Fibroblast of lung (primary cell): ENCODE results near the gene PLXNA4. TPM values are rescaled to one million over a fixed set of nuclear protein-coding genes. Genes with fewer than 3 reads are reported as not detected.
A peak's percentile ranks its signal among the peaks of the same experiment; 100 is the strongest.

Experiments
- DNase-seq, 2 donors: peaks; one replicate each; pipeline versions ENCODE4 v3.0.0 to v3.0.0-alpha.2; 2010; ENCODE audit warnings: low read depth in 2 of 2
- H2AFZ ChIP-seq: 2 replicates; pipeline ENCODE4 v1.5.1; 2012; ENCODE audit warnings: low read length, control low read depth, inconsistent platforms
- H3K27ac ChIP-seq: 2 replicates; pipeline ENCODE4 v1.5.1; 2011; ENCODE audit warnings: low read length, control low read depth; ENCODE audit not compliant: insufficient read depth
- H3K27me3 ChIP-seq: 2 replicates; pipeline ENCODE4 v1.5.1; 2011; ENCODE audit warnings: mild to moderate bottlenecking, low read length; ENCODE audit not compliant: control insufficient read depth, insufficient read depth
- H3K36me3 ChIP-seq: 2 replicates; pipeline ENCODE4 v1.5.1; 2011; ENCODE audit warnings: low read length; ENCODE audit not compliant: control insufficient read depth, insufficient read depth
- H3K4me1 ChIP-seq: 2 replicates; pipeline ENCODE4 v1.5.1; 2011; ENCODE audit warnings: low read length; ENCODE audit not compliant: control insufficient read depth, insufficient read depth; ENCODE audit errors: extremely low read depth
- H3K4me2 ChIP-seq: 2 replicates; pipeline ENCODE4 v1.5.1; 2011; ENCODE audit warnings: low read length, control low read depth; ENCODE audit not compliant: insufficient read depth; ENCODE audit errors: extremely low read depth
- H3K4me3 ChIP-seq, 4 experiments: fragments of 200-600 bp in 1 of 4; sonication (generic) in 1 of 4; replicated peaks in 1 of 4; 2 replicates each; pipeline ENCODE4 v1.5.1; 2011 to 2016; ENCODE audit warnings: low read length in 4 of 4, low read depth in 3 of 4, mild to moderate bottlenecking in 3 of 4, control low read depth in 2 of 4, inconsistent platforms in 1 of 4, mixed read lengths in 1 of 4; ENCODE audit not compliant: insufficient read depth in 1 of 4; ENCODE audit errors: control extremely low read depth in 1 of 4
- H3K79me2 ChIP-seq: 2 replicates; pipeline ENCODE4 v1.5.1; 2012; ENCODE audit warnings: mild to moderate bottlenecking, low read length, inconsistent platforms; ENCODE audit not compliant: control insufficient read depth, insufficient read depth
- H3K9ac ChIP-seq: 2 replicates; pipeline ENCODE4 v1.5.1; 2011; ENCODE audit warnings: mild to moderate bottlenecking, low read length, control low read depth; ENCODE audit not compliant: insufficient read depth
- H3K9me3 ChIP-seq: 2 replicates; pipeline ENCODE4 v1.5.1; 2012; ENCODE audit warnings: low read depth, low read length; ENCODE audit not compliant: control insufficient read depth, insufficient read depth
- H4K20me1 ChIP-seq: 2 replicates; pipeline ENCODE4 v1.5.1; 2011; ENCODE audit warnings: low read length; ENCODE audit not compliant: control insufficient read depth, insufficient read depth; ENCODE audit errors: extremely low read depth
- EZH2 ChIP-seq: IDR thresholded peaks from 2 replicates; pipeline ENCODE4 v1.5.1; 2012; ENCODE audit warnings: low read length, control low read depth, mild to moderate bottlenecking; ENCODE audit errors: missing control alignments
- polyA plus RNA-seq, 2 donors: library from polyadenylated mRNA; depleted of rRNA in 1 of 2; stranded (reverse) in 1 of 2; unstranded in 1 of 2; fragments of >200 nt; gene quantifications; 2 replicates each; pipeline ENCODE4 v1.2.1, GENCODE V29; 2011 to 2012; ENCODE audit warnings: missing spikeins in 1 of 2
- total RNA-seq: library from RNA; depleted of rRNA; stranded (reverse); fragments of >200 nt; gene quantifications from 2 replicates; pipeline ENCODE4 v1.2.1, GENCODE V29; 2014
- TF ChIP-seq, protein P1 (sequence below), 2 donors: IDR thresholded peaks in 1 of 2; conservative IDR thresholded peaks in 1 of 2; 1 replicate in 1 of 2; 2 replicates in 1 of 2; pipeline ENCODE4 v1.5.1; 2011 to 2012; ENCODE audit warnings: low read length in 2 of 2, control low read depth in 1 of 2, inconsistent platforms in 1 of 2, low read depth in 1 of 2, mild to moderate bottlenecking in 1 of 2

PLXNA4 gene
- total and polyA plus RNA-seq, 2 donors (not counting 1 experiment from before 2014, with no cell fraction given): 1.2 to 1.5 TPM

DNA sequence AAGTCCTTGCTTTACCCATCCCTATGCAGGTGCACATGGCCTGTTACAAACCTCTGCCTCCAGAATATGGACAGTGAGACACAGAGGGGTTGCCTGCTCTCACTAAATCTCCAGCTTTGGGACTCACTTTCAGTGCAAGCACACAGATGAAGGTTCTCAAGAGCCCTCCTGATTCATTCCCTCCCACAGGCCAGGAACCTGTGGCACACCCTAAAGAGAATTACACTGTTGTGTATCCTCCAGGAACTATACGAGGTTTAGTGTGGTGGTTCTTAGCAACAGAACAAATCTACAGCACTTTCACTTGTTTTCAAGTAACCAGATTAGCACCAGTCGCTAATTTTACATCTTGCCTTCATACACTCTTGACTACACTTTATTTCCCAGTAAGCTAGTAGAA is 192.3 kb downstream of the PLXNA4 start:
- no peak overlapping the region for H3K4me3 ChIP-seq
- H3K4me1 ChIP-seq: no peaks in the 10 kb centered on the region
- H3K9me3 ChIP-seq: no peaks in the 10 kb centered on the region
- H3K27me3 ChIP-seq: no peaks in the 10 kb centered on the region
- TF ChIP-seq EZH2: no peak
- TF ChIP-seq, protein P1, sequence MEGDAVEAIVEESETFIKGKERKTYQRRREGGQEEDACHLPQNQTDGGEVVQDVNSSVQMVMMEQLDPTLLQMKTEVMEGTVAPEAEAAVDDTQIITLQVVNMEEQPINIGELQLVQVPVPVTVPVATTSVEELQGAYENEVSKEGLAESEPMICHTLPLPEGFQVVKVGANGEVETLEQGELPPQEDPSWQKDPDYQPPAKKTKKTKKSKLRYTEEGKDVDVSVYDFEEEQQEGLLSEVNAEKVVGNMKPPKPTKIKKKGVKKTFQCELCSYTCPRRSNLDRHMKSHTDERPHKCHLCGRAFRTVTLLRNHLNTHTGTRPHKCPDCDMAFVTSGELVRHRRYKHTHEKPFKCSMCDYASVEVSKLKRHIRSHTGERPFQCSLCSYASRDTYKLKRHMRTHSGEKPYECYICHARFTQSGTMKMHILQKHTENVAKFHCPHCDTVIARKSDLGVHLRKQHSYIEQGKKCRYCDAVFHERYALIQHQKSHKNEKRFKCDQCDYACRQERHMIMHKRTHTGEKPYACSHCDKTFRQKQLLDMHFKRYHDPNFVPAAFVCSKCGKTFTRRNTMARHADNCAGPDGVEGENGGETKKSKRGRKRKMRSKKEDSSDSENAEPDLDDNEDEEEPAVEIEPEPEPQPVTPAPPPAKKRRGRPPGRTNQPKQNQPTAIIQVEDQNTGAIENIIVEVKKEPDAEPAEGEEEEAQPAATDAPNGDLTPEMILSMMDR (conservative IDR thresholded peaks at IDR 0.05 in 1 of 2, IDR thresholded peaks at IDR 0.05 in 1 of 2; ENCODE audit: low read depth in 1 of 2, low read length in 2 of 2): no peak
- no peaks in the 10 kb centered on the region for H3K79me2 ChIP-seq
- no peak overlapping the region for H3K27ac ChIP-seq
- no peak overlapping the region for H3K9ac ChIP-seq
- H3K36me3 ChIP-seq: no peaks in the 10 kb centered on the region
- DNase-seq: no peak
- no peak overlapping the region for H3K4me2 ChIP-seq
- H2AFZ ChIP-seq: no peak overlapping the region
- no peaks in the 10 kb centered on the region for H4K20me1 ChIP-seq

DNA sequence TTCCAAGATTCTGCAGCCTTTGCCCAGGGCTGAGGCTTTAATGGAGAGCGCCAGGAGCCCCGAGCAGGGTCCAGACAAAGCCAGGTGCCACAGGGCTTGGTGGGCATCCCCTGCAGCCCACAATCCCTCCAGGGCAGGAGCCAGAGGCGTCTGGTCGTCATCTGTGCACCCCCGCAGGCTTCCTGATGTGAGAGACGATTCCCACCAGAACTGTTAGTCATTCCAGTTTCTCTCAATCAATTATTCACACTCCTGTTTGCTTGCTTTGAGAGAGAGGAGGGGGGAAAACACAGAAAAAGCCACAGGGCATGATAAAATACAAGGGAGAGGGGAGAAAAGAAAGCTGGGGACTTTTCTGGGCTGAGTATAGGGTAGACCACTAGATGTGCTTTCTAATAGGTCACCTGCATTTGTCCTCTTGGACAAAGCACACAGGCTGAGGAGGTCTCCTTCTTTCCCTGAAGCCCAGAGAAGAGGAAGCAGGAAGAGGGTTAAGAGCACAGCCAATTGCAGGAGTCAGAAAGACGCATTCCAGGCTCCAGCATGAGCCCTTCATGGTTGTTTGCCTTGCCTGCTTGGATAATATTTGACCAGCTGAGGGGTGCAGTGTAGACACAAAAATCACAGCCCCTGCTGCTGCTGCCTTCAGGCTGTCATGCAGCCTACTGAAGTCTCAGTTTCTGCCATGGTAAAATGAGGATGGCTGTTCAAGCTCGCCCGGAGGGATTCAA is 194.4 kb downstream of the PLXNA4 start:
- no peak overlapping the region for H3K4me2 ChIP-seq
- TF ChIP-seq, protein P1 (conservative IDR thresholded peaks at IDR 0.05 in 1 of 2, IDR thresholded peaks at IDR 0.05 in 1 of 2; ENCODE audit: low read depth in 1 of 2, low read length in 2 of 2): no peak
- no peak for TF ChIP-seq EZH2
- no peak overlapping the region for H2AFZ ChIP-seq
- H3K4me1 ChIP-seq: no peaks in the 10 kb centered on the region
- no peaks in the 10 kb centered on the region for H3K79me2 ChIP-seq
- no peaks in the 10 kb centered on the region for H3K27me3 ChIP-seq
- H3K4me3 ChIP-seq: no peak overlapping the region
- no peak overlapping the region for H3K27ac ChIP-seq
- H3K36me3 ChIP-seq: no peaks in the 10 kb centered on the region
- no peak overlapping the region for H3K9ac ChIP-seq
- no peaks in the 10 kb centered on the region for H4K20me1 ChIP-seq
- no peaks in the 10 kb centered on the region for H3K9me3 ChIP-seq
- peak in 1 of 2 donors; percentile 29 for DNase-seq

DNA sequence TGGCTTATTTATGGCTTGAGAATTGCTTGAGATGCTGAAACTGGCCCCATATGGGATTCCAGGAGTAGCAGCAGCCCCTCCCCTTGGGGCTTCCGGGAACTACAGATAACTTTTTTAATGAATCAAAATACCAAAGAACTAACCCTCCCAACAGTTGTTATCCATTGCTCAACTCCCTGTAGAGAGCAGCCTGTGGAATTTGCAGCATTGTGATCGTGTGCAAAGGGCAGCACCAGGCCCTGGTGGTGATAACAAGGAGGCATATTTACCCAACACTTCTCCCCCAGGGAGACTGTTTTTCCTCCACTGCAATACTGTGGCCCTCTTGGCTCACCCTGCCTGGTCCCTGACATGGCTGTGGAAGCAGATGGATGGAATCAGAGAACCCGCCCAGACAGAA is 196.2 kb downstream of the PLXNA4 start:
- H3K4me2 ChIP-seq: no peak overlapping the region
- no peaks in the 10 kb centered on the region for H3K79me2 ChIP-seq
- H2AFZ ChIP-seq: no peak overlapping the region
- H3K27me3 ChIP-seq: no peaks in the 10 kb centered on the region
- no peak overlapping the region for H3K4me3 ChIP-seq
- H4K20me1 ChIP-seq: no peaks in the 10 kb centered on the region
- TF ChIP-seq EZH2: no peak
- peak; percentile 50 to 52 for DNase-seq
- H3K4me1 ChIP-seq: no peaks in the 10 kb centered on the region
- H3K9me3 ChIP-seq: no peaks in the 10 kb centered on the region
- no peak overlapping the region for H3K27ac ChIP-seq
- no peaks in the 10 kb centered on the region for H3K36me3 ChIP-seq
- no peak overlapping the region for H3K9ac ChIP-seq
